HG03439 (cell line): ENCODE measurements around the gene KRTAP10-3.
"Not testable (repeated sequence)": the region's sequence is repeated elsewhere in the genome, so short reads cannot be mapped to it uniquely, and the experiment has no call there.

ENCODE experiments used
- ATAC-seq: cut with Tn5 transposase; IDR thresholded peaks from one replicate; pipeline ENCODE4 v1.9.1; 2021; ENCODE audit warnings: mild to moderate bottlenecking, moderate library complexity; ENCODE audit not compliant: unreplicated experiment

The KRTAP10-3 gene

DNA sequence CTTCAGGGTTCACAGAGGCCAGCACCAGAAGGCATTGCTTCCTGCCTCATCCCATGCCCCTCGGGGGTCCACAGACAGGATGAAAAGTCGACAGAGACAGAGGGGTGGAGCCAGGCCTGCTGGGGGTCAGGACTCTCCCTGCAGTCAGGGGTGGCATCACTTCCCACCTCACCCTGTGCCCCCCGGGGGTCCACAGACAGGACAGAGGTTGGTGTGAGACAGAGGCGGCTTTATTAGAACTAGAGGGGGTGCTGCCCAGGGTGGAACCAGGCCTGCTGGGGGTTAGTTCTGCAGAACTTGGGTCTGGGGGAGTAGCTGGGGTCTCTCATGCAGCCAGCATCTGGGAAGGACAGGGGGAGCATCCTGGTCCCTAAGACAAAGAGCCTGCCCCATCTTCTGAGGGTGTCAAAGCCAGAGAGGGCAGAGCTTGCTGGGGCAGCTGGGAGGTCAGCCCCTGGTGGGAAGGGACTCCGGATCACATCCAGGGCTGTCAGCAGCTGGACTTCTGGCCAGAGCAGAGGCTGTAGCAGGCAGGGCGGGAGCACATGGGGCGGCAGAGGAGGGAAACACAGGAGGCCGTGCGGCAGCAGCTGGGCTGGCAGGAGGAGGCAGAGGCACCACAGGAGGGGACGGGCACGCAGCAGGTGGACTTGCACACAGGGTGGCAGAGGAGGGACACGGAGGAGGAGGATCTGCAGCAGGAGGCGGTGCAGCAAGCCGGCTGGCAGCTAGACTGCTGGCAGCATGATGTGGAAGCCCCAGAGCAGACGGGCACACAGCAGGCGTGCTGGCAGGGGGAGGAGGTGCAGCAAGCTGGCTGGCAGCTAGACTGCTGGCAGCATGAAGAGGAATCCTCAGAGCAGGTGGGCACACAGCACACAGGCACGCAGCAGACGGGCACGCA is 32.6 kb upstream of the KRTAP10-3 start:
- ATAC-seq, result not testable (repeated sequence)

DNA sequence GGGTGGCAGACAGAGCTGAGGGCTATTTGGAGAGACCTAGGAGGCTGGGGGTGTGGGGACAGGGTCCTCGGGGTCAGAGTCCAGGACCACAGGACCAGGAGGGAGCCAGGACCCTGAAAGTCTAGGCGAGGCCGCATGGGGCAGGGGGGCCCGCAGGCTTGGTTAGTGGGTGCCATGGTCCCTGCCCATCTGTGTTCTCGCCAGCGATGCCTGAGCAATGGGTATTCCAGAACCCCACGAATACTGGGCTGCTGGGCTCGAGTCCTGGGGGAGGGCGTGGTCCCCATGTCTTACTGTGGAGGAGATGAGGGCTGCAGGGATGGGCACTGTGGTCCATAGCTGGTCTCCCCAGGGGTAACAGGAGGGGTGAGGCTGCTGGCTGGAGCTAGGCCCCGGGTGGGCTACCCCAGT is 31.7 kb upstream of the KRTAP10-3 start:
- ATAC-seq, result no peak

DNA sequence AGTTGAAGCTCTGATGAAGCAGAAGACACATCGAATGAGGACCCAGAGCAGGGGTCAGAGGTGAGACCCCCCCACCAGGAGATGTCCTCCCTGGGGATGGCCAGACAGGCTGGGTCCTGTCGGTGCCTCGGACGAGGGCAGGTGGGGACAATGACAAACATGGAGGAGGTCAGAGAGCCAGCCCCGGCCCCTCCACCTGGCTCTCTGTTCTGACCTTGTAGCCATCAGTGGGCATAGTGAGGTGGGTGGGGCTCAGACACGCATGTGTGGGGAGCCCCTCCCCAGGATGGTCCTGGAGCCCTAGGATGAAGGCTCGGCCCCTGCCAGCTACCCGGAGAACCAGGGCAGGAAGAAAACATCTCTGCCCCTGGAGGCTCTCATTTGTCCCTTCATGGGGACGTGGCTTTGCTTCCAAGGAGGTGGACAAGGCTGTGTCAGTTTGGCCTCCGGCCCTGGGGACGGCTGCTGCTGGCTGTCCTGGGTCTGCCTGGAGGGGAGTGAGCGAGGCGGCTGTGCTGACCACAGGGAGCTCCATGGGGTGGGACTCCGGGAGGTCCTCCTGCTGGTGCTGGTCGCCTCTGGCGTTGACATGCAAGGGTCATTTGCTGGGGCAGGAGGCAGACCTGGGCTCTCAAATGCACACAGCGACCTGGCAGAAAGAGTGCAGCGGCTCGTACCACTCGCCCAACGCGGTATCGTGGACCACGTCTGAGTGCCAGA is 31.2 kb upstream of the KRTAP10-3 start:
- ATAC-seq, result no peak

DNA sequence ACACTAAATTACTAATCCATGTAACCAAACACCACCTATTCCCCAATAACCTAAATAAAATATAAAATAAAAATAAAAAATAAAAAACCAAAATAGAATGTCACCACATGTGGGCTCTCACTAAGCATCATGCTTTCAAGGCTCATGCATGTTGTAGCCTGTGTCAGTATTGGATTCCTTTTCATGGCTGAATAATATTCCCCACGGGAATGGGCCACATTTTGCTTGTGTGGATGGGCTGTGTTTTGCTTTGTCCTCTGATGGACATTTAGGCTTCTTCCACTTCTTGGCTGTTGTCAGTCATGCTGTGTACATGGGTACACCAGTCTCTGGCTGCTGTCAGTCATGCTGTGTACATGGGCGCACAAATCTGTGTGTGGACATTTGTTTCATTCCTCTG is 30.5 kb upstream of the KRTAP10-3 start:
- ATAC-seq, result no peak

DNA sequence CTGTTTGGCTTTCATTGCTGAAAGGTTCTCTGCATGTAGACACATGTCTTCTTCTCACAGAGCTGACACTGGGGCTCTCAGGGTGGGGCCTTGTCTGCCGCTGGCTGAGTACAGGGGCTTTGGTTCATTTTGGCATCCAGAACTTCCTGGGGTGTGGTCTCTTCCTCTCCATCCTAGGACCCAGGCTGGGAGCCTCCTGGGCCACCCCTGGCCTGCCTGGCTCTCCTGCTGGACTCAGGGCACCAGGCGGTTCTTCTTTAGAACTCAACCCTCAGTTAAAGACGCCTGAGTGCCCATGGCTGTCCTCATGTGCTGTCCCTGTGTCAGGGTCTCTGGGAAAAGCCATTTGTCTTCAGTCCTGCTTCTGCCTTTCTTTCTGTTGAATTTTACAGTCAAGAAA is 27.3 kb upstream of the KRTAP10-3 start:
- no peak for ATAC-seq

DNA sequence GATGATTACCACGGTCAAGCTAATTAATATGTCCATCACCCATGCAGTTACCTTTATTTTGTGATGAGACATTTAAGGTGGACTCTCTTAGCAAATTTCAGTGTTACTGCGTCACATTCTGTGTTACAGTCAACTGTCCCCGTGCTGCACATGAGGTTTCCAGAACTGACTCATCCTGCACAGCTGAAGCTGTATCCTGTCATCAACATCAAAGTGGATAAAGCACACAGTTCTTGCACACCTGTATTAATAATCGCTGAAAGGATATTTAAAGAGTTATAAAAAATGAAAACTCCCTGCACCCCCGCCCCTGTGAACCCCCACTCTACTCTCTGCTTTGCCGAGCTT is 25.2 kb upstream of the KRTAP10-3 start:
- ATAC-seq, result no peak

DNA sequence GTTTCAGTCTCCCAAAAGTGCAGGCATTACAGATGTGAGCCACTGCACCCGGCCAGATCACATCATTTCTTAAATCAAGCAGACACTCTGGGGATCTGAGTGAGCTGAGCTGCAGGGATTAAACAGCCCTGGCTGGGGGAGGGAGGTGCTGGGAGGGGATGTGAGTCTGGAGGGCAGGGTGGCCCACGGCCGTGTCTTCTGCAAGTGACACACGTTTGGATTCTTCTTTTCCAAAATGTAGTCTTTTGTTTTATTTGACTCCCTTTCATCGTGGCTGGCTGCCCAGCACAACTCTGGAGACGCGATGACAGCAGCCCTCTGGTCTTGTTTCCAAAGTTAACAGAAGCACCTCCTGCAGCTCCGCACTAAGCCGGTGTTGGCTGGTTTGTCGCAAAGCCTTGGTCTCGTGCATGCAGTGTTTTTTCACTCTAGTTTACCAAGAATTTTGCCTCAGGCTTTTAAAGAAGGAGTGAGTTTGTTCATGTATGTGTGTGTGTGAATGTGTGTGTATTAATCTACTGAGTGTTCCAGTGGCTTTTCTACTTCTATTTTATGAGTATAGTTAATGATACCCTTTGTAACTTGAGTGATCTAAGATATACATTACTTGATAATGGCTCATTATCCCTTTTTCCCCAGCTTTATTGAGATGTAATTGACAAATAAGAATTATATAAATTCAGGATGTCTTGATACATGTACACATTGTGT is 24.6 kb upstream of the KRTAP10-3 start:
- no peak for ATAC-seq

DNA sequence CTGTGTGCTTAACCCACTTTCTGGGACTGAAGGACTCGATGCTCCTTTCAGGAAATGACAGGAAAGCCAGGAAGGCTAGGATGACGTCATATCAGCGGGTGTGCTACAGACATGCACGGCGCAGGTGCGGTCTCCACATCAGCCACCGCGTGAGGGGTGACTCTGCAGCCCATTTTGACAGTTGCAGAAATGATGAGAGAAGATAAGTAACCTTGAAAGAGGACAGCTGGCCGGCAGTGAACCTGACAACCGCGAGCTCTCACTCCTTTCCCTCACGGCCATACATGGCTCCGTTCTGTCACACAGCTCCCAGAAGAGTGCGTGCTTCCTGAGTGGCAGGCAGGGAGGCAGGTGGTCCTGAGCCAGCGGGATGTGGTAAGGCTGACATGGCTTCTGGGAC is 23.5 kb upstream of the KRTAP10-3 start:
- ATAC-seq, result no peak

DNA sequence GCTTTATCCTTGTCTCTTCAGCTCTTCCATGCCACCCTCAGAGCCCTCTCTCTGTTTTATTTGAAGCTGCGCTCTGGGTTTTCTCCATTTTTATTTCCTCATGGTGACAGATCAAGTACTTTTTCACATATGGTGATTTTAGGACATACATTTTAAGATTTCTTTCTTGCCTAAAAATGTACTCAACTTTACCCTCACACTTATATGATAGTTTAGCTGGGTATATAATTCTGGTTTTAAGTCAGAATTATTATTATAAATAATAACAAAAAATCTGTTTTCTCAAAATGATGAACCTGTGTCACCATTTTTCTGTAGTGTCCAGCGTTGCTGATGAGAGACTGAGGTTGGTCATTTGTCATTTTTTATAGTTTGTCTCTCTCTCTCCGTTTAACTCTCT is 22.6 kb upstream of the KRTAP10-3 start:
- no peak for ATAC-seq

DNA sequence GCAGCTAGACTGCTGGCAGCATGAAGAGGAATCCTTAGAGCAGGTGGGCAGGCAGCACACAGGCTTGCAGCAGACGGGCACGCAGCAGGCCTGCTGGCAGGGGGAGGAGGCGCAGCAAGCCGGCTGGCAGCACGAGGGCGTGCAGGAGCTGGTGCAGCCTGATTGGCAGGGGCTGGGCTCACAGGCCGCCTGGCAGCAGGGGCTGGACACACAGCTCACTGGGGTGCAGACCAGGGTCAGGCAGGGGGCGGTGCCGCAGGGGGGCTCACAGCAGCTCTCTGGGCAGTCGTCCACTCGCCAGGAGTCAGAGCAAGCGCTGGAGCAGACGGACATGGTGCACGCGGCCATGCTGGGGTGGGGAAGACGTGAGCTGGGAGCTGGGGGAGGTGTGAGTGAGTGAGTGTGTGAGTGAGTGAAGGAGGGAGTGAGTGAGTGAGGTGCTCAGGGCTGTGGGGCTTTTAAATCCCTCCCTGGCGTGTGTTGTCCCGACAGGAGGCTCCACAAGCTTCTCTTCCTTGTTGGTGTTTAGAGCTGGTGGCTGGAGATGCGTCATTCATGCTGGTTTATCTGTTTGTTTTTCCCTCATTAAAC is 21.7 kb upstream of the KRTAP10-3 start, which contains the start of gene KRTAP10-5:
KRTAP10-5 (minus strand) TSS at position 374 of the 591 bp plus-strand sequence; CDS start at position 348, 26 bp downstream.
- ATAC-seq, result not testable (repeated sequence)

DNA sequence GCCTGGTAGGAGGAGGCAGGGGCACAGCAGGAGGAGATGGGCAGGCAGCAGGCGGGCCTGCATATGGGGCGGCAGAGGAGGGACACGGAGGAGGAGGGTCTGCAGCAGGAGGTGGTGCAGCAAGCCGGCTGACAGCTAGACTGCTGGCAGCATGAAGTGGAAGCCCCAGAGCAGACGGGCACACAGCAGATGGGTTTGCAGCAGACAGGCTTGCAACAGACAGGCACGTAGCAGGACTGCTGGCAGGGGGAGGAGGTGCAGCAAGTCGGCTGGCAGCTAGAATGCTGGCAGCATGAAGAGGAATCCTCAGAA is 21.2 kb upstream of the KRTAP10-3 start:
- no peak for ATAC-seq

DNA sequence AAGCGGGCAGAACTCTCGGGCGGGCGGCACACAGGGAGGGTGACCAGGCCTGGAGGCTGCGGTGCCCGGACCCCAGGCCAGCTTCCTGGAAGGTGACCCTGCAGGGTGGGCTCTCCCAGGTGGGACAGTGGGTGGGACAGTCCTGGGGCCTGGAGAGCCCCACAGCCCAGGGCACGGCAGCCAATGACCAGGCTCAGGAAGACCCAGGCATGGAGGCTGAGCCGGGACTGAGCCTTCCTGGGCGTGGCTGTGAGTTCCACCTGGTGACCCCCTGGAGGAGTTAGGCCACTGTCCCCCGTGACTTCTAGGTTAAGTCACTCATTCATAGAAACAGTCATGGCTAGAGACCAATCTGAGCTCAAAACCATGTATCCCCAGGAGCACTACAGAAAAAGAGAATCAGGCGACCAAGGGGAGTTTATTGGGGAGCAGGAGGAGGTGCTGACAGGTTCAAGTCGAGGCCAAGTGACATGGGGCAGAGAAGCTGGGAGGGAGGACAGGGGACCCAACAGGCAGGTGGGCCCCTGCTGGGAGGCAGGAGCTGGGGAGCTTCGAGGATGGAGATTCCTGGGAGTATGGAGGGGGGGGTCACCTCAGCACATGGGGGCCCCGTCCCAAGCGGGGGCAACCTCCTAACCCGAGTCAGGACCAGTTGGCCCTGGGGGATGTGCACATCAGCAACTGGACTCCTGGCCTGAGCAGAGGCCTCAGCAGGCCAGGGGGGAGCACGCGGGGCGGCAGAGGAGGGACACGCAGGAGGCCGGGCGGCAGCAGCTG is 20.6 kb upstream of the KRTAP10-3 start:
- ATAC-seq, result no peak

DNA sequence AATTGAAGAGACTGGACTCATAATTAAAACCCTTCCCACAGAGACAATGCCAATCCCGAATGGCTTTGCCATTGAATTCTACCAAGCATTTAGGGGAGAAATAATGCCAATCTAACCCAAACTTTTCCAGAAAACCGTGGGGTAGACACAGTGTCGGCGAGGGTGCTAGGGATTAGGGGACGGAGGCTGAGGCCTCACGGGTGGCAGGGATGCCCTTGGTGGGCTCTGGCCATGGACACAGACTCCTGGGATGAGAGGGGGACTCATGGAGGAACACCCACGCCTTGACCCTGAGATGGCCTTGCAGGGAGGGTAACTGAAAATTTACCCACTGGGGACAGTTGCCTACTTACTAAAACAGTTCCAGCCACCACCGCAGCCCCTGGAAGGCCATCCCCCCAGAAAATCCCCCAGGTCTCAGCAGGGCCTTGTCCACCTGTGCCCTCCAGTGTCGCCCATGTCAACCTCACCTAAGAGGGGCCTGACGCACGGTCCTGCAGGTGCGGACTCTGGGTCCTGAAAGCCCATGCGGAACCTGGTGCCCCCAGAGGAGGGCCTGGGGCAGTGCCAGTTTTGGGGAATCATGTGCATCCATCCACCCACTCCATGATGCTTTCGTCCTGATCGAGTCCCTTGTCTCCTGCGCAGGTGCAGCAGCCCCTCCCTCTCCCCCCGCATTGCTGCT is 19.9 kb upstream of the KRTAP10-3 start:
- no peak for ATAC-seq

DNA sequence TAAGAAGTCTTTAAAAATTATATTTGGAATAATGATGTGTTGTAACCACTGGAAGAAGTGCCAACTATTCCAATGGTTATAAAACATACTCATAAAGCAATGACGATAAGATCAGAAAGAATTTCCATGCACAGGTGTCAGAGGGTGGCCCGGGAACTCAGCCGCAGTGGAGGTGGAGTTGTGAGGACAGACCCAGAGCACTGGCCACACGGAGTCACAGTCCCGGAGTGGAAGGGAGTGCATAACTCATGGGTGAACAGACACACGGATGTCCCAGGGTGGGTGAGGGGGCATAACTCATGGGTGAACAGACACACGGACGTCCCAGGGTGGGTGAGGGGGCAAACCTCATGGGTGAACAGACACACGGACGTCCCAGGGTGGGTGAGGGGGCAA is 17.4 kb upstream of the KRTAP10-3 start:
- no peak for ATAC-seq

DNA sequence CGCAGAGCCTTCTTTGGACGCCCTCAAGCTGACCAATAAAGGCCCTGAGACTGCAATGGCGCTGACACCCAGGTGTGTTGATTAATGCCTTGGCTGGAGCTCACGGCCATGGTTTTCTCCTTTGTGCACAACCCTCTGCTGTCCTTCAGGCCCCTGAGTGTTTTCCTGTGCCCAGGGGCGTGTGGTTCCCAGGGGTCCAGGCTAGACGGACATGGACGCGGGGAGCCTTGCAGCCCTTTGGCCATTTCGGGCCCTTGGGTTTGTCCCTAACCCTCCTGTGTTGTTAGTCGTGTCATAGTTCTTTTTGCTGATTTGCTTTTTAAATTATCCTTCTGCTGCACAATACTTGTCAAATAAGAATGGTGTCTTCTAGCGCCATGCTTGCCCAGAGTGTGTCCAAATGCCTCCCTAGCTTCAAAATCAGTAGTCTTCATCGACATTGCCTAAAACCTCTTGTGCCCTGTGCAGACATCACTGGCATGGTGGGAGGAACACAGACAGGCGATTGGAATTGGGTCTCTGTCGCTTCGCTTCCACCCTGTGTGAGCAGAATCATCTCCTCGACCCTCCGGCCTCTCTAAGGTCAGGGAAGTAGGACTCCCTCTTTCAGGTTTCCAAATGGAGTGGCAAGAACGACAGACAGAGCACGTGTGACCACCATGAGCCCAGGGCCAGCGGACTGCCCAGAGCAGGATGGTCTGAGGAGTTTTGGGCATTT is 16.9 kb upstream of the KRTAP10-3 start:
- ATAC-seq, result no peak

DNA sequence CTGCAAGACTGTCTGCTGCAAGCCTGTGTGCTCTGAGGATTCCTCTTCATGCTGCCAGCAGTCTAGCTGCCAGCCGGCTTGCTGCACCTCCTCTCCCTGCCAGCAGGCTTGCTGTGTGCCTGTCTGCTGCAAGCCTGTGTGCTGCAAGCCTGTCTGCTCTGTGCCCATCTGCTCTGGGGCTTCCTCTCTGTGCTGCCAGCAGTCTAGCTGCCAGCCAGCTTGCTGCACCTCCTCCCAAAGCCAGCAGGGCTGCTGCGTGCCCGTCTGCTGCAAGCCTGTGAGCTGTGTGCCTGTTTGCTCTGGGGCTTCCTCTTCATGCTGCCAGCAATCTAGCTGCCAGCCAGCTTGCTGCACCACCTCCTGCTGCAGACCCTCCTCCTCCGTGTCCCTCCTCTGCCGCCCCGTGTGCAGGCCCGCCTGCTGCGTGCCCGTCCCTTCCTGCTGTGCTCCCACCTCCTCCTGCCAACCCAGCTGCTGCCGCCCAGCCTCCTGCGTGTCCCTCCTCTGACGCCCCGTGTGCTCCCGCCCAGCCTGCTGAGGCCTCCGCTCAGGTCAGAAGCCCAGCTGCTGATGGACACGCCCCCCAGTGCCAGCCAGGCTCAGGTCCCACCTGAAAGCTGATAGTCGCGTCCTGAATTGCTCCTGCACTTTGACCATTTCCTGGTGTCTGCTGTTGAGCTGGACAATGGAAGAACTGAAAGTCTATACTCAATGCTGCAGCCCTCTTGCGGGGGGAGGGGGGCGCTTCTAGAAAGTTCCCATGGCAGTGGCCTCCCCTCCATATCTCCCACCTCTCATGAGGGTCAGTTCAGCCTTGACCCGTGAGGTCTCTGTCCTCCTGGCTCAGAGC is 16.1 kb upstream of the KRTAP10-3 start:
- no peak for ATAC-seq

DNA sequence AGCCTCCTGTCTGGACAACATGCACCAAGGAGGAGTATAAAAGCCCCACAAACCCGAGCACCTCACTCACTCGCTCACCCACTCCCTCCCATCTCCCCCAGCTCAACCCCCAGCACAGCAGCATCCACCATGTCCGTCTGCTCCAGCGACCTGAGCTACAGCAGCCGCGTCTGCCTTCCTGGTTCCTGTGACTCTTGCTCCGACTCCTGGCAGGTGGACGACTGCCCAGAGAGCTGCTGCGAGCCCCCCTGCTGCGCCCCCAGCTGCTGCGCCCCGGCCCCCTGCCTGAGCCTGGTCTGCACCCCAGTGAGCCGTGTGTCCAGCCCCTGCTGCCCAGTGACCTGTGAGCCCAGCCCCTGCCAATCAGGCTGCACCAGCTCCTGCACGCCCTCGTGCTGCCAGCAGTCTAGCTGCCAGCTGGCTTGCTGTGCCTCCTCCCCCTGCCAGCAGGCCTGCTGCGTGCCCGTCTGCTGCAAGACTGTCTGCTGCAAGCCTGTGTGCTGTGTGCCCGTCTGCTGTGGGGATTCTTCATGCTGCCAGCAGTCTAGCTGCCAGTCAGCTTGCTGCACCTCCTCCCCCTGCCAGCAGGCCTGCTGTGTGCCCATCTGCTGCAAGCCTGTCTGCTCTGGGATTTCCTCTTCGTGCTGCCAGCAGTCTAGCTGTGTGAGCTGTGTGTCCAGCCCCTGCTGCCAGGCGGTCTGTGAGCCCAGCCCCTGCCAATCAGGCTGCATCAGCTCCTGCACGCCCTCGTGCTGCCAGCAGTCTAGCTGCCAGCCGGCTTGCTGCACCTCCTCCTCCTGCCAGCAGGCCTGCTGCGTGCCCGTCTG is 15.2 kb upstream of the KRTAP10-3 start, which contains the start of gene KRTAP10-4:
KRTAP10-4 (plus strand) TSS at position 100 of the 827 bp plus-strand sequence; CDS start at position 130, 30 bp downstream.
- ATAC-seq, result not testable (repeated sequence)
